Astrocyte of the spinal cord (primary cell): Measurements from ENCODE around the gene NRIP2.

Experiments
- DNase-seq: peaks from one replicate; pipeline ENCODE4 v3.0.0; 2011; ENCODE audit warnings: low read depth, low spot score
- H3K4me3 ChIP-seq: 2 replicates; pipeline ENCODE4 v1.5.1; 2011; ENCODE audit warnings: low read depth, mild to moderate bottlenecking, low read length, moderate library complexity
- in situ Hi-C: cut with HindIII; loops from 2 replicates; pipeline ENCODE4 v1.10.0; 2017; ENCODE audit warnings: low sequenced_read_pairs
- TF ChIP-seq, protein P1 (sequence below): IDR thresholded peaks from 2 replicates; pipeline ENCODE4 v1.5.1; 2012; ENCODE audit warnings: low read depth, mild to moderate bottlenecking, low read length, inconsistent platforms

Gene NRIP2

DNA sequence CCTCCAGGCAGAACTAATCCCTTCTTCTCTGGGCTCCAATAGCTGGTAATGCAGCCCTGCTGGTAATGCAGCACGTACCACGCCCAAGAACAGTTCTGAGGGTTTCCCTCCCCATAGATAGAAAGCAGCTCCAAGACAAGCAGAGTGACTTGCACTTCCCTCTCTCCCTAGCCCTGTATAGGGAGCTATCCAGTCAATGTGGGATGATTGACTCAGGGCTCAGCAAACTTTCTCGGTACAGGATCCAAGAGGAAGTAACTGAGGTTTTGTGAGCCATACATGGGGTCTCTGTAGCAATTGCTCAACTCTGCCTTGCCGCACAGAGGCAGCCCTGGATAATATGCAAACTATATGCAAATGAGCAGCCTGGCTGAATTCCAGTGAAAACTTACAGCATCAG, 55.6 kb downstream of the NRIP2 start:
- DNase-seq = no peak
- in situ Hi-C loops = no loop called here
- TF ChIP-seq, protein P1, sequence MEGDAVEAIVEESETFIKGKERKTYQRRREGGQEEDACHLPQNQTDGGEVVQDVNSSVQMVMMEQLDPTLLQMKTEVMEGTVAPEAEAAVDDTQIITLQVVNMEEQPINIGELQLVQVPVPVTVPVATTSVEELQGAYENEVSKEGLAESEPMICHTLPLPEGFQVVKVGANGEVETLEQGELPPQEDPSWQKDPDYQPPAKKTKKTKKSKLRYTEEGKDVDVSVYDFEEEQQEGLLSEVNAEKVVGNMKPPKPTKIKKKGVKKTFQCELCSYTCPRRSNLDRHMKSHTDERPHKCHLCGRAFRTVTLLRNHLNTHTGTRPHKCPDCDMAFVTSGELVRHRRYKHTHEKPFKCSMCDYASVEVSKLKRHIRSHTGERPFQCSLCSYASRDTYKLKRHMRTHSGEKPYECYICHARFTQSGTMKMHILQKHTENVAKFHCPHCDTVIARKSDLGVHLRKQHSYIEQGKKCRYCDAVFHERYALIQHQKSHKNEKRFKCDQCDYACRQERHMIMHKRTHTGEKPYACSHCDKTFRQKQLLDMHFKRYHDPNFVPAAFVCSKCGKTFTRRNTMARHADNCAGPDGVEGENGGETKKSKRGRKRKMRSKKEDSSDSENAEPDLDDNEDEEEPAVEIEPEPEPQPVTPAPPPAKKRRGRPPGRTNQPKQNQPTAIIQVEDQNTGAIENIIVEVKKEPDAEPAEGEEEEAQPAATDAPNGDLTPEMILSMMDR = no peak
- no peak overlapping the region for H3K4me3 ChIP-seq

DNA sequence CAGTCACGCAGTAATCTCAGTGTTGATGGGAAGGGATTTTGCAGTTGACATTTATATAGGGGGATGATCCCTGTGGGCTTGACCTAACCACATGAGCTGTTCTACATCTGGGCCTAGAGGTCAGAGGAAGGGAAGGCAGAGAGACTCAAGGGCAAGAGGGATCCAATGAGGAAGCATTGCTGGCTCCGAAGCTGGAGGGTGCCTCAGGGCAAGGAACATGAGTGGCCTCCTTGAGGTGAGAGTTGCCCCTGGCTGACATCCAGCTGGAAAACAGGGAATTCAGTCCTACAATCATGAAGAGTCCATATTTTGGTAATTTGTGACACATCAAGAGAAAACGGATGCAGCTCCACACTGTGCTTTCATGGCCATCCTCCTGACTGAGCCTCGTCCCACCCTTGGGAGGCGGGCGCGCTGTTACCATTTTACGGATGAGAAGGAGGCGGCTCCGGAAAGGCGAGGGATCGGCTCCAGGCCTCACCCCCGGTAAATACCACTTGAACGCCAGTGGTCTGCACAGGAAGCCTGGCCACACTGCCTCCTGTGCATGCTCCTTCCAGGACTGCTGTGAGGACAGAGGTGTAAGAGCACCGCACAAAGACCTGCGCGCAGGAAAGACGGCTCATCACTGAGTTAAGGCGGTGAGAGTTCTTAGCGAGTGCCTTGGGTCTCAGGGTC, 58.6 kb downstream of the NRIP2 start:
- TF ChIP-seq, protein P1 = no peak
- no peak overlapping the region for H3K4me3 ChIP-seq
- no peak for DNase-seq
- in situ Hi-C loops = no loop called here

DNA sequence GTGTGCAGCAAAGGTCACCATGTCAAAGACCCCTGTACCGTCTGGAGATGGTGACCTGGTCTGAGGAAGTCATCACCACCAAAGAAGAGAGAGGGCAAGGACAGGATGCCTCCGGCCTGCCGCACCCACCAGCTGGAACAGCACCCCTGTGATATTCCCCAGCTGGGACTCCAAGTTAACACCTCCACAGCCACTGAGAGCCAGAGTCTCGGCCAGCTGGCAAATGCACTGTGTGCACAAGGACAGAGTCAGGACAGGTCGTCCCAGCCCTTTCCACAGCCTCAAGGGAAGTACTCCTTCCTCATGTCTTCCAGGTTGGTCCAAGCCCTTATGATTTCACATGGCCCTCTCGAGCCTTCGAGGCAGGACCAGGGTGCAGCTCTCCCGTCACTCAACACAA, 59.4 kb downstream of the NRIP2 start:
- no peak for DNase-seq
- in situ Hi-C loops = no loop called here
- TF ChIP-seq, protein P1 = no peak

More for the DNA sequence above, 59.4 kb downstream of the NRIP2 start:
- H3K4me3 ChIP-seq = no peak overlapping the region
